ENCODE results near the gene TMEM101. TPM values are rescaled to one million over a fixed set of nuclear protein-coding genes. Genes with fewer than 3 reads are reported as not detected.
"Not testable (repeated sequence)": the region's sequence is repeated elsewhere in the genome, so short reads cannot be mapped to it uniquely, and the experiment has no call there.

TMEM101 gene
- total RNA-seq, 1 experiment from 2014 or later: 48.3 TPM

DNA sequence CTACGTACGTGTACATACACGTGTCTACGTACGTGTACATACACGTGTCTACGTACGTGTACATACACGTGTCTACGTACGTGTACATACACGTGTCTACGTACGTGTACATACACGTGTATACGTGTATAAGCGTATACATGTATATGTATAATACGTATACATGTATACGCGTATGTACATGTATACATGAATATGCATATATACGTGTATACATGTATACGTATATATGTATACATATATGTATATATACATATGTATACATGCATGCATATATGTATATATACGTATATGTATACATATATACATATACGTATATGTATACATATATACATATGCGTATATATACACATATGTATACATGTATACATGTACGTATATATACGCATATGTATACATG lies 38.9 kb downstream of the TMEM101 start:
- no peak for DNase-seq (ENCODE audit: low spot score)

- DNase-seq (ENCODE audit: low spot score): no peak
These were observed 40.1 kb downstream of the TMEM101 start for GRCh38 chr17:43974382-43975266.

GRCh38 chr17:43972444-43973212 lies 42.1 kb downstream of the TMEM101 start:
- not testable (repeated sequence) for DNase-seq (ENCODE audit: low spot score)

- DNase-seq (ENCODE audit: low spot score): not testable (repeated sequence)
These were observed 43.3 kb downstream of the TMEM101 start for GRCh38 chr17:43971436-43971835.

DNA sequence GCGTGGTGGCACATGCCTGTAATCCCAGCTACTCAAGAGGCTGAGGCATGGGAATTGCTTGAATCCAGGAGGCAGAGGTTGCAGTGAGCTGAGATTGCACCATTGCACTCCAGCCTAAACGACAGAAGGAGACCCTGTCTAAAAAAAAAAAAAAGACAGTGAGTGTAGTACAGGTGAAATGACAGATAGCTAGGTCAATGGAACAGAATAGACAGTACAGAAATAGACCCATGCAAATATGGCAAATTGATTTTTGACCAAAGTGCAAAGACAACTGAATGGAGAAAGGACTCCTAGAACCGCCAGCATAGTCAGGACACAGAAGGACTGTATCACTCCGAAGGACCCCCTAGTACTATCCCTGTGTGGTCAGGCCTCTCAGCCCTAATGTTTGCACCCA lies 44.4 kb downstream of the TMEM101 start:
- no peak for DNase-seq (ENCODE audit: low spot score)

DNA sequence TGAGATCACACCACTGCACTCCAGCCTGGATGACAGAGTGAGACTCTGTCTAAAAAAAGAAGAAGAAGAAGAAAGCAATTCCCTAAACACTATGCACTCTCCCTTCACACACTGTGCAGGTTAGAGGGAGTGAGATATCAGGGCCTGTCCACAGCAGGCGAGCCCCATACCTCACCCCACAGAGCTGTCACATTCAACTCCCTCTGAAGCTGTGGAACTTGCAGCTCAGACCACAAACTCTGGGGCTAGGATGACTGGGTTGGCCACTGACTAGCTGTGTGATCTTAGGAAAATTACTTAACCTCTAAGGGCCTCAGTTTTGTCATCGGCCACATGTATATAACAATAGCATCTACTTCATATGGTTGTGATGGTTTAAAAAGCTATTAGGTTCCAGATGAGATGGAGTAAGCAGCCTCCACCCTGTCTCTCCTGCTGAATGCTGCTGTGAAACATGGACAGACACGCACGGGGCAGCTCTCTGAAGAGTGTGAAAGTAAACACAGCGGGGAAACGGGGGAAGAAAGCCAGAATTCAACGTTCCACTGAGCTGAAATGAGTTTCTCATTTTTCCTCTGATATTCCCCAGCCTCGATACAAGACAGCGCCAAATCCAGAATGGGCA lies 47.4 kb downstream of the TMEM101 start:
- no peak for DNase-seq (ENCODE audit: low spot score)

DNA sequence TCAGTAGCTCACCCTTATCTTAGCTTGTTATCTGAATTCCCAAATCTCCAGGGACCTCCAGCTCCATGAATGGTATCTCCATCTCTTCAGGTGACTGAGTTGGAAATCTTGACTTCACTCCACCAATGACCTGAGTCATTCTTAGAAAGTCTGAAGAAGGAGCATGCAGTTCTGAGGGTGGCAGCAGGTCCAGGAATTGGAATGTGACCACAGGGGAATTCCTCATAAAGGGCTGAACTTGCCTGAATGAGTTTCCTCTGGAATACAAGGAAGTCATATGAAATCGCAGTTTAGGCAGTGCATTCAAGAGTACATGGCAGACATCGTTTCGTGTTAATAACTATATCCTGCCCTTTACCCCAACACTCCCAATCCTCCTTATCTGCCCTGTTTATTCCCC lies 48.5 kb downstream of the TMEM101 start:
- DNase-seq (ENCODE audit: low spot score): peak; percentile 67

GRCh38 chr17:43962479-43962878 lies 52.3 kb downstream of the TMEM101 start:
- DNase-seq (ENCODE audit: low spot score): no peak

DNA sequence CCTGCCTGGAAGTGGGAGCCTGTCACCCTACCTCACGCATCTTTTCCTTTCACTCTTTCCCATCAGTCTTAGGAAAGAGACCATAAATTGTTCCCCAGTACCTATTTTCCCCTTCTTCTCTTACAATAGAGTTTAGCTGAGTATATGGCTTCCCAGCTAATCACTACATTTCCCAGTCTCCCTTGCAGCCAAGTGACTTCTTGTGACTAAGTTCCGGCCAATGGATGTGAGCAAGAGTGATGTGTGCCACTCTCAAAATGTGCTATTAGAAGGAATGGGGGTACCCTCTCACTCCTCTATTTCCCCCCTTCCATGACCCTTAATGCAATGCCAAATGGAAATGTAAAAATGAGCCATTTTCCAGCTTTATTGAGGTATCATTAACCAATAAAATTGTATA lies 52.8 kb downstream of the TMEM101 start:
- no peak for DNase-seq (ENCODE audit: low spot score)

DNA sequence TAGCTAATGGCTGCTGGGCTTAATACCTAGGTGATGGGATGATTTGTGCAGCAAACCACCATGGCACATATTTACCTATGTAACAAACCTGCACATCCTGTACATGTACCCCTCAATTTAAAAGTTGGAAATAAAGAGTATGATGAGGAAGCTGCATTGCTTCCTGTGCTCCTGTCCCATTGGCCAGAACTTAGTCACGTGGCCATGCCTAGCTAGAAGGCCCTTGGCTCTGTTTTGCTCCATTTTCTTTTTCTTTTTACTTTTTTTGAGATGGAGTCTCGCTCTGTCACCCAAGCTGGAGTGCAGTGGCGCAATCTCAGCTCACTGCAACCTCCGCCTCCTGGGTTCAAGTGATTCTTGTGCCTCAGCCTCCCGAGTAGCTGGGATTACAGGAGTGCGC lies 53.5 kb downstream of the TMEM101 start:
- not testable (repeated sequence) for DNase-seq (ENCODE audit: low spot score)

Other genes with a start within 250 kb of the TMEM101 start
- 74.8 and 84.6 TPM in 2 replicates for gene DUSP3, start 236.0 kb downstream of the TMEM101 start, total RNA-seq (2014; rRNA removed; shearing (Covaris generic))
- gene CFAP97D1, start 234.5 kb downstream of the TMEM101 start, total RNA-seq (2014; rRNA removed; shearing (Covaris generic)): 0.24 TPM in 1 of 2 replicates, not detected in the other
- 11.6 and 19.1 TPM in 2 replicates for gene MPP3, start 181.8 kb downstream of the TMEM101 start, total RNA-seq (2014; rRNA removed; shearing (Covaris generic))
- gene CD300LG, start 167.8 kb downstream of the TMEM101 start, total RNA-seq (2014; rRNA removed; shearing (Covaris generic)): not detected in 2 replicates
- 4.8 TPM in 2 replicates for gene MPP2, start 107.4 kb downstream of the TMEM101 start, total RNA-seq (2014; rRNA removed; shearing (Covaris generic))
- not detected in 2 replicates for gene PPY, start 72.5 kb downstream of the TMEM101 start, total RNA-seq (2014; rRNA removed; shearing (Covaris generic))
- gene PYY, start 61.0 kb downstream of the TMEM101 start, total RNA-seq (2014; rRNA removed; shearing (Covaris generic)): not detected in 2 replicates
- gene NAGS, start 10.3 kb downstream of the TMEM101 start, total RNA-seq (2014; rRNA removed; shearing (Covaris generic)): 1.1 and 1.4 TPM in 2 replicates
- 49.8 and 62.1 TPM in 2 replicates for gene LSM12, start 51.7 kb upstream of the TMEM101 start, total RNA-seq (2014; rRNA removed; shearing (Covaris generic))
- 79.4 and 89.1 TPM in 2 replicates for gene G6PC3, start 55.8 kb upstream of the TMEM101 start, total RNA-seq (2014; rRNA removed; shearing (Covaris generic))
- 33.8 and 41.0 TPM in 2 replicates for gene HDAC5, start 108.7 kb upstream of the TMEM101 start, total RNA-seq (2014; rRNA removed; shearing (Covaris generic))
- gene HROB, start 127.0 kb upstream of the TMEM101 start, total RNA-seq (2014; rRNA removed; shearing (Covaris generic)): 4.9 and 7.7 TPM in 2 replicates
- 0.29 TPM in 1 of 2 replicates, not detected in the other for gene ASB16, start 155.7 kb upstream of the TMEM101 start, total RNA-seq (2014; rRNA removed; shearing (Covaris generic))
- gene TMUB2, start 172.0 kb upstream of the TMEM101 start, total RNA-seq (2014; rRNA removed; shearing (Covaris generic)): 32.9 and 33.7 TPM in 2 replicates
- 44.3 and 54.5 TPM in 2 replicates for gene ATXN7L3, start 184.9 kb upstream of the TMEM101 start, total RNA-seq (2014; rRNA removed; shearing (Covaris generic))
- gene UBTF, start 204.7 kb upstream of the TMEM101 start, total RNA-seq (2014; rRNA removed; shearing (Covaris generic)): 67.4 and 75.3 TPM in 2 replicates

Measured in A172 (cell line).